CMK (cell line): ENCODE data around the gene FGF16.
"Not testable (repeated sequence)": the region's sequence is repeated elsewhere in the genome, so short reads cannot be mapped to it uniquely, and the experiment has no call there.

Source experiments
- DNase-seq: peaks from one replicate; pipeline ENCODE4 v3.0.0-alpha.2; 2010; ENCODE audit warnings: low read depth

Gene FGF16

DNA sequence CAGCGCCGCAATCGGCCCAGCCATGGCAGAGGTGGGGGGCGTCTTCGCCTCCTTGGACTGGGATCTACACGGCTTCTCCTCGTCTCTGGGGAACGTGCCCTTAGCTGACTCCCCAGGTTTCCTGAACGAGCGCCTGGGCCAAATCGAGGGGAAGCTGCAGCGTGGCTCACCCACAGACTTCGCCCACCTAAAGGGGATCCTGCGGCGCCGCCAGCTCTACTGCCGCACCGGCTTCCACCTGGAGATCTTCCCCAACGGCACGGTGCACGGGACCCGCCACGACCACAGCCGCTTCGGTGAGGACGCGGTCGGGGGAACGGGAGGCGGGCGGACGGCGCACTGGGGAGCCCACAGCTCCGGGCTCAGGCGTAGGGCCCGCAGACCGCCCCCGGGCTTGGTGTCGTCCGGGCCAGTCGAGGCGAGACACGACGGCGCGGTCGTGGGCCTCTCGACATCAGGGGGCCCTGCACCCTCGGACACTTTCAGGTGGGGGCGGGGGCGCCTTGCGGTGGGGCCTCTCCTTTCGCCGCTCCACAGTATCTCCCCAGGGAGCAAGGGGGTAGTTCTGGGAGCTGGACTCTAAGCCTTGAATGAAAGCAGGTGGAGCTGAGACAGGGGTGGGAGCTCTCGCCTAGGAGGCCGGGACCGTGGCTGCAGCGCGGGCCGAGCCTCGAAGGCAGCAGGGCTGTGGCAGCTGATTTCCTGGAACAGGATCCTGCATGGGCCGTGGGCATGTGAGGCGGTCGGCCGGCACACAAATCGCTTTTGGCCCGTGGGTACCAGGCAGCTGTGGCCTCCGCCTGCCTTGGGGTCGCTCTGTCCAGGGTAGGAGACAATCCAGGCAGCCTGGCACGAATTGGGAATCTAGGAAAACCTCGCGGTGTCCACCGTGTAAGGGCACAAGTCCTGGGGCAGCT, 722 bp downstream of the FGF16 start:
- no peak for DNase-seq

DNA sequence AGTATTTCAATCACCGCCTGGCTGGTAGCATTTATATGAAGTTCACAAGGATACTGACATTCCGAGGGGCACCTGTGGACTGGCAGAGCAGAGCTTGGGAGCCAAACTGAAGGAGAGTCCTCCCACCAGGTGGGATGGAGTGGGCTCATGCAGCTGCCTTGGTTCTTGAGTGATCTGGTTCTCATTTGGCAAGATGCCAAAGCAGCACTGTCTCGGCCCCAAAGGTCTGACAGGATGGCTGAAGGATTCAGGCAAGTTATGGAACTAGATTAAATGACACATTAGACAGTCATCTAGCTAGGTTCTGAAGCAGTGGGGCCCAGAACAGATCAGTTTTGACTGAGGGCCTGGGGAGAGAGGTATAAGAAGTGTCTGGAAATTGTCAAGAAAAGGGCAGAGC, 3.2 kb downstream of the FGF16 start:
- DNase-seq, result no peak

DNA sequence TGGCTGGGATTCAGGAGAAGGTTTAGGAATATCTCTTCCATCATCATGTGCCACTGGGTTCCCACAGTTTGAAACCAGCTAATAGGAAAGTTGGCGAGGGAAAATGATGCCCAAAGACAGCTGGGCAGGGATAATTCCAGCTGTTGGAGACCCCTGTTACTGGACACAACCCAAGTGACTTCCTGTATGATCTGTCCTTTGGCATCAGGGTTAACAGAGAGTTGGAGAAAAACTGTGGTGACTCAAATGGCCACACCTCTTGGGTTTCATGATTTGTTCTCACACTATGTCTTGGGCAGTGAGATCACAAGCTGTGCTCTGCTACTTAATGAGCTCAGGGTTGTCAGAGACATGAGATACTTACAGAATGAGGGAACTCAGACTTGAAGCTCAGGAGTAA, 3.8 kb downstream of the FGF16 start:
- no peak for DNase-seq

DNA sequence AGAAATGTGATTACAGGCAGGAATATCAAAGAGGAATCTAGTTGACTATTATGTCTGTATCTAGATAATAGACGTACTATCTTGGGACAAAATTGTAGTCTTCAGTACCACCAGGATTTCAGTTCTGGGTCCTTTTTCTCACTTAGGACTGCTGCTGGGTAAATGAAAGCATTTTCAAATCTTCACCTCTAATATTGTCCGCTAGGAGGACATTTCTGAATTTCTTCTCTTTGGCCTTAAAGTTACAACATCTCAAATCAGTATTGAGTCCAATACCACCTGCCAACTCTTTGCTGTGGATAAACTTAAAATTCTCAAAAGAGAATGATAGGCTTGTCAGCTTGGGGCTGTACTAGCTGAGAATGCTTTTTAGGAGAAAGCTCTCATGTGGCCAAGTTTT, 6.0 kb downstream of the FGF16 start:
- no peak for DNase-seq

GRCh38 chrX:77455437-77455836, 8.2 kb downstream of the FGF16 start:
- no peak for DNase-seq

- DNase-seq, result no peak
Measured at GRCh38 chrX:77484045-77484444, 36.9 kb downstream of the FGF16 start.

DNA sequence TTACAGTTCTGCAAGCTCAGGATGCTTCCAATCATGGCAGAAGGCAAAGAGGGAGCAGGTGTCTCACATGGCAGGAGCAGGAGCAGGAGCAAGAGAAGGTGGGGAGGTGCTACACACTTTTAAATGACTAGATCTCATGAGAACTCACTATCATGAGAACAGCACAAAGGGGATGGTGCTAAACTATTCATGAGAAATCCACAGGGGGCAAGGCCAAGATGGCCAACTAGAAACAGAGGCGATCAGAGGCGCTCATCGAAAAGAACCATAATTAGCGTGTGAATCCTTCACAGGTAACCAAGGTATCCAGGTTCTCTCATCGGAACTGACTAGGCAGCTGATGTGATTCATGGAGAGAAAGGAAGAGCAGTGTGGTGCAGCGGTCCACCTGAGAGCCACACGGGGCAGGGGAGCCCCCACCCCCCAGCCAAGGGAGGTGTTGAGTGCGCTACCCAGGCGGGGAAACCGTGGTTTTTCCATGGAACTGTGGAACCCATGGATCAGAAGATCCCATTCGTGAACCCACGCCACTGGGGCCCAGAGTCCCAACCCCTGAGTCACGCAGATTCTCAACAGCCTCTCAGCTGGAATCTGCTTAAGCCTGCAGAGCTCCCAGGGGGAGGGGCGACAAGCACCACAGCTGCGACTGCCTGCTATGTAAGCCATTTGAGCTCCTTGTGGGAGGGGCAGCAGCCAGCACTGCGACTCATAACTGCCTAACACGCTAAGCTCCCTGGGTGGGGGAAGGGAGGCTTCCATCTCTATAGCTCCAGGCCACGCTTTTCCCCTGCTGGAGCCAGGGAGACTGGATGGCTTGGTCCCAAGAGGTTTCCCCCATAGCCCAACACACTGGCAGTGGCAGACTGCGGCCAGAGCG, 46.7 kb downstream of the FGF16 start:
- DNase-seq, result no peak

DNA sequence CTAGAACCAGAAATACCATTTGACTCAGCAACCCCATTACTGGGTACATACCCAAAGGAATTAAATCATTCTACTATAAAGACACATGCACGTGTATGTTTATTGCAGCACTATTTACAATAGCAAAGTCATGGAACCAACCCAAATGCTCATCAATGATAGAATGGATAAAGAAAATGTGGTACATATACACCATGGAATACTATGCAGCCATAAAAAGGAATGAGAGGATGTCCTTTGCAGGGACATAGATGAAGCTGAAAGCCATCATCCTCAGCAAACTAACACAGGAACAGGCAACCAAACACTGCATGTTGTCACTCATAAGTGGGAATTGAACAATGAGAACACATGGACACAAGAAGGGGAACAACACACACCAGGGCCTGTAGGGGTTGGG, 53.0 kb downstream of the FGF16 start:
- not testable (repeated sequence) for DNase-seq

GRCh38 chrX:77502951-77503525, 55.8 kb downstream of the FGF16 start:
- no peak for DNase-seq

- DNase-seq, result no peak
Measured at GRCh38 chrX:77505227-77505626, 58.0 kb downstream of the FGF16 start.
